H9 (cell line): ENCODE measurements around the gene RASGRP4. TPM values are rescaled to one million over a fixed set of nuclear protein-coding genes. Genes with fewer than 3 reads are reported as not detected.
"Not testable (repeated sequence)": the region's sequence is repeated elsewhere in the genome, so short reads cannot be mapped to it uniquely, and the experiment has no call there.

Source experiments
- DNase-seq: peaks from one replicate; pipeline ENCODE4 v3.0.0-alpha.2; 2017
- H2AFZ ChIP-seq: one replicate; pipeline ENCODE4 v1.6.1; 2013; ENCODE audit warnings: mild to moderate bottlenecking, low read length, control low read depth, moderate library complexity
- H2AK5ac ChIP-seq: 2 replicates; pipeline ENCODE4 v1.6.1; 2013; ENCODE audit warnings: low read length, control low read depth, mixed read lengths; ENCODE audit not compliant: insufficient read length
- H2BK120ac ChIP-seq: one replicate; pipeline ENCODE4 v1.6.1; 2013; ENCODE audit warnings: low read depth, mild to moderate bottlenecking, low read length, control low read depth, inconsistent platforms; ENCODE audit not compliant: poor library complexity, severe bottlenecking
- H2BK12ac ChIP-seq: 2 replicates; pipeline ENCODE4 v1.6.1; 2013; ENCODE audit warnings: low read length, control low read depth, mixed read lengths, low read depth; ENCODE audit not compliant: insufficient read length
- H2BK15ac ChIP-seq: 2 replicates; pipeline ENCODE4 v1.6.1; 2013; ENCODE audit warnings: low read depth, low read length, control low read depth
- H2BK20ac ChIP-seq: one replicate; pipeline ENCODE4 v1.6.1; 2013; ENCODE audit warnings: low read depth, mild to moderate bottlenecking, low read length, control low read depth, inconsistent platforms; ENCODE audit not compliant: poor library complexity, severe bottlenecking
- H2BK5ac ChIP-seq: 2 replicates; pipeline ENCODE4 v1.6.1; 2013; ENCODE audit warnings: low read length, control low read depth, mixed read lengths; ENCODE audit not compliant: insufficient read length
- H3K14ac ChIP-seq: 2 replicates; pipeline ENCODE4 v1.6.1; 2013; ENCODE audit warnings: low read length, control low read depth; ENCODE audit not compliant: insufficient read depth
- H3K18ac ChIP-seq: 2 replicates; pipeline ENCODE4 v1.6.1; 2013; ENCODE audit warnings: low read depth, mild to moderate bottlenecking, mixed read lengths, low read length, control low read depth; ENCODE audit not compliant: insufficient read length
- H3K23ac ChIP-seq: 2 replicates; pipeline ENCODE4 v1.6.1; 2013; ENCODE audit warnings: low read length, control low read depth, mixed read lengths, low read depth; ENCODE audit not compliant: insufficient read length
- H3K23me2 ChIP-seq: 2 replicates; pipeline ENCODE4 v1.6.1; 2013; ENCODE audit warnings: low read depth, mild to moderate bottlenecking, mixed read lengths, low read length, control low read depth; ENCODE audit not compliant: insufficient read length, poor library complexity, severe bottlenecking
- H3K27ac ChIP-seq: 2 replicates; pipeline ENCODE4 v1.5.1; 2013; ENCODE audit warnings: low read length, control low read depth, mixed read lengths, low read depth; ENCODE audit not compliant: insufficient read length
- H3K27me3 ChIP-seq: 2 replicates; pipeline ENCODE4 v1.6.1; 2013; ENCODE audit warnings: low read length, control low read depth, inconsistent platforms; ENCODE audit not compliant: insufficient read depth
- H3K4ac ChIP-seq: 2 replicates; pipeline ENCODE4 v1.6.1; 2013; ENCODE audit warnings: low read depth, mild to moderate bottlenecking, control low read depth, inconsistent platforms, low read length, moderate library complexity
- H3K4me1 ChIP-seq: 2 replicates; pipeline ENCODE4 v1.6.1; 2013; ENCODE audit warnings: low read length, control low read depth, inconsistent platforms; ENCODE audit not compliant: insufficient read depth
- H3K4me2 ChIP-seq: 2 replicates; pipeline ENCODE4 v1.6.1; 2013; ENCODE audit warnings: low read length, control low read depth, mixed read lengths; ENCODE audit not compliant: insufficient read length, insufficient read depth
- H3K56ac ChIP-seq: 2 replicates; pipeline ENCODE4 v1.6.1; 2013; ENCODE audit warnings: low read depth, mild to moderate bottlenecking, mixed read lengths, low read length, control low read depth; ENCODE audit not compliant: insufficient read length
- H3K79me1 ChIP-seq: 2 replicates; pipeline ENCODE4 v1.6.1; 2013; ENCODE audit warnings: low read depth, mild to moderate bottlenecking, moderate library complexity, low read length, control low read depth, inconsistent platforms; ENCODE audit not compliant: insufficient read depth, poor library complexity, severe bottlenecking
- H3K79me2 ChIP-seq: 2 replicates; pipeline ENCODE4 v1.6.1; 2013; ENCODE audit warnings: low read length, control low read depth, inconsistent platforms; ENCODE audit not compliant: insufficient read depth
- H3K9ac ChIP-seq: 2 replicates; pipeline ENCODE4 v1.6.1; 2013; ENCODE audit warnings: low read length, control low read depth, mixed read lengths; ENCODE audit not compliant: insufficient read length; ENCODE audit errors: extremely low read depth
- H3K9me3 ChIP-seq: one replicate; pipeline ENCODE4 v1.6.1; 2013; ENCODE audit warnings: low read depth, low read length, inconsistent platforms; ENCODE audit not compliant: control insufficient read depth
- H3T11ph ChIP-seq: one replicate; pipeline ENCODE4 v1.6.1; 2013; ENCODE audit warnings: mild to moderate bottlenecking, low read length, control low read depth, inconsistent platforms
- H4K20me1 ChIP-seq: one replicate; pipeline ENCODE4 v1.6.1; 2013; ENCODE audit not compliant: control insufficient read depth, insufficient read length, insufficient read depth
- H4K5ac ChIP-seq: 2 replicates; pipeline ENCODE4 v1.6.1; 2013; ENCODE audit warnings: low read depth, mild to moderate bottlenecking, mixed read lengths, low read length, control low read depth; ENCODE audit not compliant: insufficient read length
- H4K8ac ChIP-seq: replicated peaks from 2 replicates; pipeline ENCODE4 v1.6.1; 2013; ENCODE audit warnings: low read length, control low read depth, mixed read lengths, low read depth; ENCODE audit not compliant: insufficient read length
- H4K91ac ChIP-seq: 2 replicates; pipeline ENCODE4 v1.6.1; 2013; ENCODE audit warnings: low read depth, mild to moderate bottlenecking, moderate library complexity, mixed read lengths, low read length, control low read depth; ENCODE audit not compliant: insufficient read length
- H3K27ac Mint-ChIP-seq, 3 experiments: 2 replicates in 2 of 3; 3 replicates in 1 of 3; pipeline ENCODE4 v1.8.0; 2020 to 2021; ENCODE audit warnings: mixed read lengths in 3 of 3, mild to moderate bottlenecking in 1 of 3, moderate library complexity in 1 of 3
- H3K27me3 Mint-ChIP-seq: 2 replicates; pipeline ENCODE4 v1.8.0; 2021; ENCODE audit warnings: low read depth, mild to moderate bottlenecking, moderate library complexity, mixed read lengths
- H3K36me3 Mint-ChIP-seq, 3 experiments: 2 replicates in 2 of 3; 3 replicates in 1 of 3; pipeline ENCODE4 v1.8.0; 2020 to 2021; ENCODE audit warnings: low read depth in 3 of 3, mixed read lengths in 3 of 3; ENCODE audit not compliant: insufficient read depth in 1 of 3
- H3K4me1 Mint-ChIP-seq, 2 experiments: 2 replicates each; pipeline ENCODE4 v1.8.0; 2020; ENCODE audit warnings: mixed read lengths in 2 of 2
- H3K4me3 Mint-ChIP-seq, 2 experiments: 2 replicates in 1 of 2; 3 replicates in 1 of 2; pipeline ENCODE4 v1.8.0; 2020 to 2021; ENCODE audit warnings: mild to moderate bottlenecking in 2 of 2, mixed read lengths in 2 of 2, moderate library complexity in 1 of 2
- H3K9me3 Mint-ChIP-seq, 2 experiments: 2 replicates in 1 of 2; 3 replicates in 1 of 2; pipeline ENCODE4 v1.8.0; 2020; ENCODE audit warnings: mild to moderate bottlenecking in 2 of 2, mixed read lengths in 2 of 2, moderate library complexity in 1 of 2
- CTCF ChIP-seq: fragments of 200-600 bp; sonication (generic); conservative IDR thresholded peaks from 3 replicates; pipeline ENCODE4 v1.8.0; 2021; ENCODE audit warnings: antibody characterized with exemption, mild to moderate bottlenecking
- WGBS: extraction: QIAGEN DNeasy Blood & Tissue Kit; methylation state at CpG from one replicate; pipeline ENCODE4 v1.1.7; 2013; ENCODE audit warnings: missing lambda C conversion rate, low lambda C conversion rate, mixed read lengths; ENCODE audit not compliant: insufficient read length; ENCODE audit errors: extremely low coverage; 5-methylcytosine and 5-hydroxymethylcytosine counted together
- total RNA-seq: library from RNA; stranded (reverse); gene quantifications from 2 replicates; pipeline ENCODE4 v1.2.1, GENCODE V29; 2021

Gene RASGRP4
- total RNA-seq, 1 experiment from 2014 or later = 0.28 TPM

- Histone ChIP-seq H3K4me2 (no peak overlapping the region), H2BK5ac (no peak overlapping the region), H3K9ac (no peak overlapping the region), H3K4ac (no peak overlapping the region), H2BK20ac (no peak overlapping the region), H3K56ac (no peak overlapping the region), H3K27ac (no peak overlapping the region), H2BK15ac (no peak overlapping the region), H3T11ph (no peak overlapping the region), H3K18ac (no peak overlapping the region), H3K27me3 (no peaks in the 10 kb centered on the region), H3K9me3 (no peaks in the 10 kb centered on the region), H2BK12ac (no peak overlapping the region), H3K14ac (no peak overlapping the region), H3K4me1 (no peaks in the 10 kb centered on the region), H2AFZ (no peak overlapping the region), H3K23ac (no peak overlapping the region), H2BK120ac (no peak overlapping the region), H3K79me1 (no peaks in the 10 kb centered on the region), H3K23me2 (peaks cover 3% of the 10 kb centered on the region), H4K8ac (no peak overlapping the region), H3K79me2 (no peaks in the 10 kb centered on the region), H4K20me1 (no peaks in the 10 kb centered on the region), H4K5ac (no peak overlapping the region), H2AK5ac (no peak overlapping the region), H4K91ac (no peak overlapping the region)
- Mint-ChIP-seq H3K4me1 (peaks cover 6 to 9% of the 10 kb centered on the region in 2 experiments), H3K36me3 (peaks cover 3 to 5% (median 4%) of the 10 kb centered on the region in 3 experiments; a peak in 4 of 7 replicates), H3K27ac (no peak overlapping the region), H3K4me3 (no peak overlapping the region), H3K9me3 (no peaks in the 10 kb centered on the region), H3K27me3 (peaks cover 5% of the 10 kb centered on the region)
- no peak for DNase-seq
- no CpG with 5 or more reads among the region's 8 CpGs for WGBS
- no peak for TF ChIP-seq CTCF
Measured at GRCh38 chr19:38412491-38412890, 13.5 kb downstream of the RASGRP4 start.

- not testable (repeated sequence) for H3K4me1 ChIP-seq, H3K23ac ChIP-seq, H3K79me2 ChIP-seq, H3K4me3 Mint-ChIP-seq, H3K27ac Mint-ChIP-seq, H3K23me2 ChIP-seq, H2BK12ac ChIP-seq, H2BK120ac ChIP-seq, H3K9me3 ChIP-seq, H3K27ac ChIP-seq, H3K4ac ChIP-seq, H3K9me3 Mint-ChIP-seq, H3K14ac ChIP-seq, H4K91ac ChIP-seq, H3K79me1 ChIP-seq, DNase-seq, H4K8ac ChIP-seq, H3K27me3 Mint-ChIP-seq, H3K9ac ChIP-seq, H4K5ac ChIP-seq, H3T11ph ChIP-seq, H2AFZ ChIP-seq, H3K36me3 Mint-ChIP-seq, H3K4me1 Mint-ChIP-seq, H3K4me2 ChIP-seq, H2AK5ac ChIP-seq, H3K27me3 ChIP-seq, H2BK15ac ChIP-seq, H4K20me1 ChIP-seq, H2BK5ac ChIP-seq, H3K56ac ChIP-seq, H3K18ac ChIP-seq, H2BK20ac ChIP-seq
- WGBS = no CpG with 5 or more reads among the region's 5 CpGs
Measured at GRCh38 chr19:38411898-38412297, 14.1 kb downstream of the RASGRP4 start.
